GM12873 (cell line): ENCODE measurements around the gene LMBR1.

ENCODE experiments used
- TF ChIP-seq, protein P1 (sequence below): IDR thresholded peaks from 2 replicates; pipeline ENCODE4 v1.5.1; 2012; ENCODE audit warnings: low read depth, mild to moderate bottlenecking, moderate library complexity, low read length, control low read depth; ENCODE audit not compliant: insufficient read depth; ENCODE audit errors: missing control alignments

LMBR1 gene

DNA sequence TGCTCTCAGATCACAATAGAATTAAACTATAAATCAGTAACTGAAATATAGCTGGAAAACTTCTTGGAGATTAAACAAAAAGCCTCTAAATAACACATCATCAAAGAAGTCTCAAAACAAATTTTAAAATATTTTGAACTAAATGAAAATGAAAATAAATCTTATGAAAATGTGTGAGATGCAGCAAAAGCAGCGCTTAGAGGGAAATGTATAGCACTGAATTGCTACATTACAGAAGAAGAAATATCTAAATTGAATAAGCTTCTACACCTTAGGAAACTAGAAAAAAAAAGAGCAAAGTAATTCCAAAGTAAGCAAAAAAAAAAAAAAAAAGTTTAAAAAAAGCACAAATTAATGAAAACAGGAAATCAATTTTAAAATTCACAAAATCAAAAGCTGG, 35.2 kb downstream of the LMBR1 start:
- TF ChIP-seq, protein P1, sequence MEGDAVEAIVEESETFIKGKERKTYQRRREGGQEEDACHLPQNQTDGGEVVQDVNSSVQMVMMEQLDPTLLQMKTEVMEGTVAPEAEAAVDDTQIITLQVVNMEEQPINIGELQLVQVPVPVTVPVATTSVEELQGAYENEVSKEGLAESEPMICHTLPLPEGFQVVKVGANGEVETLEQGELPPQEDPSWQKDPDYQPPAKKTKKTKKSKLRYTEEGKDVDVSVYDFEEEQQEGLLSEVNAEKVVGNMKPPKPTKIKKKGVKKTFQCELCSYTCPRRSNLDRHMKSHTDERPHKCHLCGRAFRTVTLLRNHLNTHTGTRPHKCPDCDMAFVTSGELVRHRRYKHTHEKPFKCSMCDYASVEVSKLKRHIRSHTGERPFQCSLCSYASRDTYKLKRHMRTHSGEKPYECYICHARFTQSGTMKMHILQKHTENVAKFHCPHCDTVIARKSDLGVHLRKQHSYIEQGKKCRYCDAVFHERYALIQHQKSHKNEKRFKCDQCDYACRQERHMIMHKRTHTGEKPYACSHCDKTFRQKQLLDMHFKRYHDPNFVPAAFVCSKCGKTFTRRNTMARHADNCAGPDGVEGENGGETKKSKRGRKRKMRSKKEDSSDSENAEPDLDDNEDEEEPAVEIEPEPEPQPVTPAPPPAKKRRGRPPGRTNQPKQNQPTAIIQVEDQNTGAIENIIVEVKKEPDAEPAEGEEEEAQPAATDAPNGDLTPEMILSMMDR: no peak

DNA sequence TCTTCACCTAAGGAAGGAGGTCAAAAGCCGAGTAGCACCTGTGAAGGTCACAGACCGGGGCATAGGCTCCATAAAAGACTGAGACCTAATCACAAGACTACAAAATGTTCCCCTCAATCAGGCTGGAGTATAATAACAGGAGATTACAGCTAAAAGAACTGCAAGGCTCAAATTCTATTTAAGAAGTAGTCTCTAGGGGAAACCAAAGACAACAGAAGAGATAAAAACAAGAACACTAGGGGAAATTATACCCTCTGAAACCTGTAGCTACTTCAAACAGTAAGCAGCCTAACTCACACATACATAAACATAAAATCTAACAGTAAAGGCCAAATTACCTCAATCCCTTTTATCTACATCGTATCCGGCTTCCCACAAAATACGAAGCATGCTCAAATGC, 38.3 kb downstream of the LMBR1 start:
- TF ChIP-seq, protein P1: no peak

DNA sequence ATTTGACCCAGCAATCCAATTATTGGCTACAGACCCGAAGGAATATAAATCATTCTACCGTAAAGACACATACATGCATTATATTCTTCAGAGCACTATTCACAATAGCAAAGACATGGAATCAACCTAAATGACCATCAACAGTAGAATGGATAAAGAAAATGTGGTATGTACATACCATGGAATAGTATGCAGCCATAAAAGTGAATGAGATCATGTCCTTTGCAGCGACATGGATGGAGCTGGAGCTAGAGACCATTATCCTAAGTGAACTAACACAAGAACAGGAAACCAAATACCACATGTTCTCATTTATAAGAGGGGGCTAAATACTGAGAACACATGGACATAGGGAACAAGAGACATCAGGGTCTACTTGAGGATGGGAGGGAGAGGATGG, 44.0 kb downstream of the LMBR1 start:
- TF ChIP-seq, protein P1: no peak

DNA sequence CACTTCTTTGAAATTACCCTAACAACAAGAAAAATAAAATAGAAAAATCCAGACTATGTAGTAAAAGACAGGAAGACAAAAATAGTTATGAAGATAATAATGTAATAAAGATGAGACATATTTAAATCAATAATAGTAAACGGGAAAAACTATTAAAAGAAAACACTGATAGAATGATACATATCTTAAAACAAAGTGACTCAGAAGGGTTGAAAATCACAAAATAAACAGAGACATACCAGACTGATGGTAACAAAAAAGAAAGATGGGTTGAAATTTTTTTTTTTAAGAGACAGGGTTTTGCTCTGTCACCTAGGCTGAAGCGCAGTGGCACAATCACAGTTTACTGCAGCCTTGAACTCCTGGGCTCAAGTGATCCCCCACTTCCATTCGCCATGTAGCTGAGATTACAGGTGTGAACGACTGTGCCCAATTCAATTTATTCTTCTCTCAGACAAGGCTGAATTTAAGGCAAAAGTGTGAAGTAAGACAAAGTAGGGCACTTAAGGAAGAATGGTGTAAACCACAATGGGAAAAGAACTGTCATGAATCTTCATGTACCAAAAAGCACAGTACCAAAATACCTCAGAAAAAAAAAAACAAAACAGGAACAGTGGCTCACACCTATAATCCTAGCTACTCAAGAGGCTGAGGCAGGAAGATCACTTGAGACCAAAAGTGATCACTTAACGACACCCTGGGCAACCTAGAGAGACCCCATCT, 47.4 kb downstream of the LMBR1 start:
- TF ChIP-seq, protein P1: no peak

DNA sequence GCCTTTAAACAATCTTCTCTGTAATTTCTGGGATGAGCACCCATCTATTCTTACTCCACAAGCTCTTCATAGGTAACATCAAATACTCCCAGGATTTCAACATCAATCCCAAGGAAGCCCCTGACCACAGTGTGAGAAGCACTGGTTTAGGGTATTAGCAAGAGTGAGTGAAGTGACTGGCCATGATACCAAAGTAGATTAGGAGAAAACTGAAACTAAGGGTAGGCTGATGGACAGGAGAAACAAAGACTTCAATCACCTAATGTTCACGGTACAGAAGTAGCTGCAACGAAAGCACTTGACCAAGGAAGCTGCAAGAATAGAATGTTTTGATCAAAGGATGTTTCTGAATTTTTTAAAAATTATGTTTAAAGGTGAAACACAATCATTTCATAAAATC, 49.8 kb downstream of the LMBR1 start:
- TF ChIP-seq, protein P1: no peak

DNA sequence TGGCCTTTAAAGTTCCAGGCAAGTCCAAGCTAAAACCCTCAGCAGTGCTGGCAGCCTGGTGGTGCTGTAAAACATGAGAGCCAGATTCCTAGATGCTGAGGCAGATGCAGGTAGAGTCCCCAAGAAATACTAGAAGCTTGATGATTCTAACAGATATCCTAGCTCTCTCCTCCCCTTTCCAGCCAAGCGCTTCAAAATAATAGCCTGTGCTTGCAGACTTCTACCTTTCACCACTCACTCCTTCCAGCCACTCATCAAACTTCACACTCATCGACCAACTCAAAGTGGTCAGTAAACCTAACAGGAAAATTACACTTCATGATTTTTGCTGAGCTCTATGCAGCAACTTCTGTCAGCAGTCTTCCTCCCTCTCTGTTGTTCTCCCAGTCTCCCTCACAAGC, 50.2 kb downstream of the LMBR1 start:
- TF ChIP-seq, protein P1: no peak

DNA sequence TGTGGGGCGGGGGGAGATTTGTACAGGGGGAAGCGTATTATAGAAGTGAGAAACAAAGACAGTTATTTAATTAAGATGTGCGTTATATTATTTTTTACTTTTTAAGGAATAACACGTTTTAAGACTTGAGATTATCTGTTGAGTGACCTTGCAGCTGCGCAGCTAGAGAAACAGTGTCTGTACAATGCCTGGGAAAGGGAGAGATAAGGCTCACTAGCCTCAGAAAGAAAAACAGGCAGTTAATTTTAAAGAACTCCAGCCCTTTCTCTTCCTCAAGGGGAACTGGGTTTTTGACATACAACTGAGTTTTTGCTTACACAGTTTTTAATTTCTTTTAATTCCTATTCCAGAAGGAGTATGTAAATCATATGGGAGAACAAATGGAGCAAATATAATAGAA, 50.7 kb downstream of the LMBR1 start:
- TF ChIP-seq, protein P1: no peak
